BLaER1 (cell line): ENCODE data around the gene TCTA.

Experiments
- H3K27ac ChIP-seq: shearing (Covaris generic); formaldehyde crosslinking; 2 replicates; pipeline ENCODE4 v1.8.1; 2022
- H3K27me3 ChIP-seq: shearing (Covaris generic); formaldehyde crosslinking; 2 replicates; pipeline ENCODE4 v1.8.1; 2022
- H3K36me3 ChIP-seq: shearing (Covaris generic); formaldehyde crosslinking; 2 replicates; pipeline ENCODE4 v1.8.1; 2022
- H3K4me1 ChIP-seq: shearing (Covaris generic); formaldehyde crosslinking; 2 replicates; pipeline ENCODE4 v1.8.1; 2022
- H3K4me2 ChIP-seq: shearing (Covaris generic); formaldehyde crosslinking; 2 replicates; pipeline ENCODE4 v1.8.1; 2022
- H3K4me3 ChIP-seq: shearing (Covaris generic); formaldehyde crosslinking; 2 replicates; pipeline ENCODE4 v1.8.1; 2022
- H3K9ac ChIP-seq: shearing (Covaris generic); formaldehyde crosslinking; 2 replicates; pipeline ENCODE4 v1.8.1; 2022
- H3K9me3 ChIP-seq: shearing (Covaris generic); formaldehyde crosslinking; 2 replicates; pipeline ENCODE4 v1.8.1; 2022
- H4K20me1 ChIP-seq: shearing (Covaris generic); formaldehyde crosslinking; 2 replicates; pipeline ENCODE4 v1.8.1; 2022
- Cebpa-rat ChIP-seq: shearing (Covaris generic); IDR thresholded peaks from 2 replicates; pipeline ENCODE4 v1.8.1; 2022

TCTA gene

GRCh38 chr3:49411968-49412631 is at the start of gene TCTA, which contains the start of gene RHOA:
Gene TCTA, plus strand, starts transcription at chr3:49412423. Its CDS starts 4 bp downstream, at chr3:49412427.
Gene RHOA, minus strand, starts transcription at chr3:49411976. Its CDS starts 36,387 bp downstream, at chr3:49375589.
- no peak for TF ChIP-seq Cebpa-rat
- peaks cover 45% of the 10 kb centered on the region for H4K20me1 ChIP-seq
- H3K9me3 ChIP-seq: no peaks in the 10 kb centered on the region
- H3K4me1 ChIP-seq: peaks cover 79% of the 10 kb centered on the region
- H3K4me3 ChIP-seq: peak within 1 kb of the TSS; percentile 97
- peak within 1 kb of the TSS; percentile 100 for H3K27ac ChIP-seq
- peak within 1 kb of the TSS; percentile 99 for H3K9ac ChIP-seq
- H3K4me2 ChIP-seq: peak within 1 kb of the TSS; percentile 100
- peaks cover 7% of the 10 kb centered on the region for H3K36me3 ChIP-seq
- H3K27me3 ChIP-seq: no peaks in the 10 kb centered on the region

DNA sequence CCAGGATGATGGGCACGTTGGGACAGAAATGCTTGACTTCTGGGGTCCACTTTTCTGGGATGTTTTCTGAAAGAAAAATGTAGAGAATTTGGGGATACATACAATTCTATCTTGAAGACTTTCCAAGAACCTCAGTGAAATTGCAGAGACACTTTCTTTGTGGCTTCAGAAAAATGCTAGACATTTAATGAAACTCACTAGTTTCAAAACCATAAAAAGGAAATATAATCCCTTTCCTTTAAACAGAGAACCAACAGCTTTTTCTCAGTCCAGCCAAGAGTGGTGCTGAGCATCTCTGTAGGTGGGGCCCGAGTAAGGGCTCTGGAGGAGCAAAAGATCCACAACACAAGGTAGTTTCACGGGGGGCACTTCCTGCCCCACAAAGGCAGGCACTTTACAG is 49.7 kb upstream of the TCTA start:
- Histone ChIP-seq H4K20me1 (peaks cover 58% of the 10 kb centered on the region), H3K4me3 (no peak overlapping the region), H3K36me3 (peaks cover 85% of the 10 kb centered on the region), H3K27me3 (no peaks in the 10 kb centered on the region), H3K4me2 (no peak overlapping the region), H3K9me3 (no peaks in the 10 kb centered on the region), H3K4me1 (peaks cover 19% of the 10 kb centered on the region), H3K9ac (no peak overlapping the region), H3K27ac (no peak overlapping the region)
- no peak for TF ChIP-seq Cebpa-rat

- Histone ChIP-seq H3K9ac (no peak overlapping the region), H3K36me3 (peaks cover 100% of the 10 kb centered on the region), H3K4me3 (no peak overlapping the region), H3K4me1 (no peaks in the 10 kb centered on the region), H3K4me2 (no peak overlapping the region), H4K20me1 (peaks cover 100% of the 10 kb centered on the region), H3K27me3 (no peaks in the 10 kb centered on the region), H3K27ac (no peak overlapping the region), H3K9me3 (no peaks in the 10 kb centered on the region; the same call in 1 of the 2 replicates)
- TF ChIP-seq Cebpa-rat: no peak
Measured at GRCh38 chr3:49370585-49371290, 41.5 kb upstream of the TCTA start.

DNA sequence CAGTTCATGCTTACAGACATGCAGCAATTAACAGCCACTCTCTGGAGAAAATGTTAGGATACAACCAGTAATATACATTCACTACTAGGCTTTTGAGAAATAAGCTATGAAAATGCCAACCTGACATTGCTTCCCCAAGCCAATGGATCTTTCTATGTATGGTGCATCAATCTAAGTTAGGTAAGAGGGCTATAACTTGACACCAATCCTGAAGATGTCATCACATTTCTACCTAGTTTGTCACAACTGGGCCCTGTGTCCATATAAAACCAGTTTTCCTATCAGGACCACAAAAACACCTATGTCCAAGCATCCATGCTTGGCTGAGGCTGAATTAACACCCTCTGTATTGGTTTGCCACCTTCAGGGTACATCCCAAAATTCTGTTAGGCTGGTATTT is 40.3 kb upstream of the TCTA start:
- Histone ChIP-seq H3K9ac (no peak overlapping the region), H3K36me3 (peaks cover 100% of the 10 kb centered on the region), H3K4me1 (peaks cover 4% of the 10 kb centered on the region), H3K27me3 (no peaks in the 10 kb centered on the region), H3K27ac (no peak overlapping the region), H3K4me2 (no peak overlapping the region), H3K9me3 (peaks cover under 1% of the 10 kb centered on the region; the same call in 1 of the 2 replicates), H4K20me1 (peaks cover 100% of the 10 kb centered on the region), H3K4me3 (no peak overlapping the region)
- TF ChIP-seq Cebpa-rat: no peak

DNA sequence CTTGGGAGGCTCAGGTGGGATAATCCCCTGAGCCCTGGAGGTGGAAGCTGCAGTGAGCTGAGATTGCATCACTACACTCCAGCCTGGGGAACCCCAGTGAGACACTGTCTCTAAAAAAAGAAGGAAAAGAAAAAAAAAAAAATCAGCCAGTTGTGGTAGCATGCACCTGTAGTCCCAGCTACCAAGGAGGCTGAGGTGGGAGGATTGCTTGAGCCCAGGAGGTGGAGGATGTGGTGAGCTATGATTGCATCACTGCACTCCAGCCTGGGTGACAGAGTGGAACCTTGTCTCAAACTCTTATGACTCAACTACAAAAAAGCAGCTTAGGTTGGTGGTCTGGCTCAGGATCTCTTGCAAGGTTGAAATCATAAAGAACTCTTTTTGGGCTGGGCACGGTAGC is 34.7 kb upstream of the TCTA start:
- H3K36me3 ChIP-seq: peaks cover 93% of the 10 kb centered on the region
- H3K4me1 ChIP-seq: peaks cover 23% of the 10 kb centered on the region
- H3K9ac ChIP-seq: no peak overlapping the region
- H3K4me2 ChIP-seq: peak overlapping the region; percentile 55
- peaks cover 100% of the 10 kb centered on the region for H4K20me1 ChIP-seq
- TF ChIP-seq Cebpa-rat: peak; percentile 90
- H3K27ac ChIP-seq: peak overlapping the region; percentile 45
- peaks cover 35% of the 10 kb centered on the region for H3K9me3 ChIP-seq
- H3K27me3 ChIP-seq: no peaks in the 10 kb centered on the region
- H3K4me3 ChIP-seq: no peak overlapping the region

GRCh38 chr3:49378249-49378895 is 33.9 kb upstream of the TCTA start:
- 0 out of 2 replicates have a peak overlapping the region, but pooled peaks have one; percentile 55 for H3K4me2 ChIP-seq

DNA sequence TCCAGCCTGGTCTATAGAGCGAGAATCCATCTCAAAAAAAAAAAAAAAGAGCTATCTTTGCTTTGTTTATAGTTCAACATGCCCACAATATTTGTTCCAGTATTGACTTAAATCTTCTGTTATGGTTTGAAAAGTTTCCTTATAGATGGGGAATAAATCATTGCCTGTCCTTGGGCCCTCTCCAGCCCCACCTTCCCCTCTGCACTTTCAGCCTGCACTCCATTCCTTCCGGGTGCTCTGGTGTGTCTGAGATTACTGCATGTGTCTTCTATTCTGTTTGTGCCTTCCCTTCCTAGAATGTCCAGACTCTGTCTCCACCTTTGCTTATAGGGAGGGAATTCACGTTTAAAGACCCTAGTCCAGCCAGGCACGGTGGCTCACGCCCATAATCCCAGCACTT is 28.8 kb upstream of the TCTA start:
- H4K20me1 ChIP-seq: peaks cover 100% of the 10 kb centered on the region
- H3K9ac ChIP-seq: no peak overlapping the region
- TF ChIP-seq Cebpa-rat: no peak
- no peaks in the 10 kb centered on the region for H3K27me3 ChIP-seq
- no peak overlapping the region for H3K4me3 ChIP-seq
- peaks cover 21% of the 10 kb centered on the region for H3K9me3 ChIP-seq
- H3K4me1 ChIP-seq: peaks cover 33% of the 10 kb centered on the region
- H3K36me3 ChIP-seq: peaks cover 74% of the 10 kb centered on the region
- H3K4me2 ChIP-seq: no peak overlapping the region
- no peak overlapping the region for H3K27ac ChIP-seq

More at GRCh38 chr3:49378249-49378895, 33.9 kb upstream of the TCTA start:
- H3K9ac ChIP-seq: no peak overlapping the region
- no peak overlapping the region for H3K27ac ChIP-seq
- no peaks in the 10 kb centered on the region for H3K27me3 ChIP-seq
- H3K4me1 ChIP-seq: peaks cover 23% of the 10 kb centered on the region
- no peak overlapping the region for H3K4me3 ChIP-seq
- H3K36me3 ChIP-seq: peaks cover 93% of the 10 kb centered on the region
- H4K20me1 ChIP-seq: peaks cover 100% of the 10 kb centered on the region
- H3K9me3 ChIP-seq: peaks cover 35% of the 10 kb centered on the region
- no peak for TF ChIP-seq Cebpa-rat

- Histone ChIP-seq H3K4me2 (peak overlapping the region; percentile 78), H3K9ac (no peak overlapping the region), H3K9me3 (0 out of 2 replicates have a peak, but pooled peaks cover 5% of the 10 kb centered on the region), H4K20me1 (peaks cover 100% of the 10 kb centered on the region), H3K27ac (no peak overlapping the region), H3K4me1 (peaks cover 37% of the 10 kb centered on the region), H3K27me3 (no peaks in the 10 kb centered on the region), H3K4me3 (no peak overlapping the region), H3K36me3 (peaks cover 80% of the 10 kb centered on the region)
- TF ChIP-seq Cebpa-rat: no peak
Measured at GRCh38 chr3:49385617-49386016, 26.6 kb upstream of the TCTA start.

GRCh38 chr3:49386056-49386756 is 26.0 kb upstream of the TCTA start:
- peak overlapping the region; percentile 25; the same call in 1 of the 2 replicates for H3K27ac ChIP-seq
- TF ChIP-seq Cebpa-rat: no peak
- peaks cover 80% of the 10 kb centered on the region for H3K36me3 ChIP-seq
- no peaks in the 10 kb centered on the region for H3K27me3 ChIP-seq
- 0 out of 2 replicates have a peak overlapping the region, but pooled peaks have one; percentile 34 for H3K9ac ChIP-seq
- 0 out of 2 replicates have a peak, but pooled peaks cover 3% of the 10 kb centered on the region for H3K9me3 ChIP-seq
- peaks cover 37% of the 10 kb centered on the region for H3K4me1 ChIP-seq
- H3K4me3 ChIP-seq: no peak overlapping the region
- peaks cover 100% of the 10 kb centered on the region for H4K20me1 ChIP-seq
- H3K4me2 ChIP-seq: peak overlapping the region; percentile 78
